Suprapubic skin (tissue), 3 donors: ENCODE measurements around the gene PNRC1.

Experiments
- CTCF ChIP-seq, 2 donors: fragments of 200-600 bp in 1 of 2; fragments of 450-650 bp in 1 of 2; sonication (generic) in 1 of 2; IDR thresholded peaks; one replicate each; pipeline ENCODE4 v1.5.1; 2016 to 2019; ENCODE audit warnings: antibody characterized with exemption in 2 of 2, mild to moderate bottlenecking in 1 of 2, moderate library complexity in 1 of 2
- POLR2AphosphoS5 ChIP-seq, 3 donors: sonication (generic); formaldehyde crosslinking; IDR thresholded peaks; one replicate each; pipeline ENCODE4 v1.6.1; 2017; ENCODE audit warnings: antibody characterized with exemption in 3 of 3

- TF ChIP-seq CTCF (IDR thresholded peaks at IDR 0.05) (no peak), POLR2AphosphoS5 (IDR thresholded peaks at IDR 0.05) (no peak)
Observed at GRCh38 chr6:89121934-89122333, 41.4 kb downstream of the PNRC1 start.
